ENCODE data around the gene ELF2.

- no peak for TF ChIP-seq EZH2 (IDR thresholded peaks at IDR 0.05; ENCODE audit: insufficient read depth, low read length)
- no peak for TF ChIP-seq CTCF (IDR thresholded peaks at IDR 0.05; ENCODE audit: insufficient read depth, low read depth, low read length)
These were observed 116.4 kb downstream of the ELF2 start for GRCh38 chr4:139060591-139060990.
